ACC112 (cell line): Measurements from ENCODE around the gene PPP1R12C.

Experiments
- H2AFZ ChIP-seq: fragments of 200-600 bp; sonication (generic); one replicate; pipeline ENCODE4 v1.6.0; 2017; ENCODE audit warnings: antibody characterized with exemption, low read length; ENCODE audit not compliant: unreplicated experiment
- H3K27ac ChIP-seq: fragments of 200-600 bp; sonication (generic); 2 replicates; pipeline ENCODE4 v1.5.1; 2014; ENCODE audit warnings: low read depth, mild to moderate bottlenecking, antibody characterized with exemption, low read length, moderate library complexity
- H3K27me3 ChIP-seq: fragments of 200-600 bp; sonication (generic); 2 replicates; pipeline ENCODE4 v1.6.1; 2014; ENCODE audit warnings: mild to moderate bottlenecking, antibody characterized with exemption, low read length, moderate library complexity, mixed read lengths; ENCODE audit not compliant: insufficient read depth
- H3K36me3 ChIP-seq: fragments of 200-600 bp; sonication (generic); 2 replicates; pipeline ENCODE4 v1.6.1; 2016; ENCODE audit warnings: mild to moderate bottlenecking, antibody characterized with exemption, low read length, moderate library complexity, mixed read lengths; ENCODE audit not compliant: insufficient read depth
- H3K4me1 ChIP-seq: fragments of 200-600 bp; sonication (generic); one replicate; pipeline ENCODE4 v1.6.1; 2016; ENCODE audit warnings: low read length, mixed read lengths; ENCODE audit not compliant: insufficient read depth, unreplicated experiment, control insufficient read depth
- H3K4me3 ChIP-seq: fragments of 200-600 bp; sonication (generic); 2 replicates; pipeline ENCODE4 v1.5.1; 2014; ENCODE audit warnings: mild to moderate bottlenecking, low read depth, low read length
- H3K79me2 ChIP-seq: fragments of 200-600 bp; sonication (generic); one replicate; pipeline ENCODE4 v1.6.0; 2016; ENCODE audit warnings: low read length; ENCODE audit not compliant: control insufficient read depth, unreplicated experiment, insufficient read depth

The PPP1R12C gene

GRCh38 chr19:55079400-55080038 is 37.9 kb downstream of the PPP1R12C start:
- Histone ChIP-seq H3K4me3 (no peak overlapping the region), H3K79me2 (no peaks in the 10 kb centered on the region), H3K36me3 (no peaks in the 10 kb centered on the region), H3K4me1 (no peaks in the 10 kb centered on the region), H3K27me3 (peaks cover 21% of the 10 kb centered on the region), H2AFZ (no peak overlapping the region), H3K27ac (no peak overlapping the region)

GRCh38 chr19:55078996-55079395 is 38.4 kb downstream of the PPP1R12C start:
- Histone ChIP-seq H3K79me2 (no peaks in the 10 kb centered on the region), H3K27ac (no peak overlapping the region), H3K4me1 (no peaks in the 10 kb centered on the region), H3K4me3 (no peak overlapping the region), H3K27me3 (peaks cover 21% of the 10 kb centered on the region), H2AFZ (no peak overlapping the region), H3K36me3 (no peaks in the 10 kb centered on the region)

- Histone ChIP-seq H3K4me3 (no peak overlapping the region), H3K27me3 (peaks cover 6% of the 10 kb centered on the region), H3K36me3 (no peaks in the 10 kb centered on the region), H3K79me2 (no peaks in the 10 kb centered on the region), H3K4me1 (no peaks in the 10 kb centered on the region), H2AFZ (no peak overlapping the region), H3K27ac (no peak overlapping the region)
These were observed 40.3 kb downstream of the PPP1R12C start for GRCh38 chr19:55077106-55077505.

- Histone ChIP-seq H3K4me1 (peaks cover 3% of the 10 kb centered on the region), H3K36me3 (no peaks in the 10 kb centered on the region), H2AFZ (no peak overlapping the region), H3K4me3 (no peak overlapping the region), H3K79me2 (no peaks in the 10 kb centered on the region), H3K27me3 (no peaks in the 10 kb centered on the region), H3K27ac (no peak overlapping the region)
These were observed 41.1 kb downstream of the PPP1R12C start for GRCh38 chr19:55076321-55076720.

- Histone ChIP-seq H2AFZ (no peak within 1 kb of the TSS), H3K27me3 (no peaks in the 10 kb centered on the region), H3K4me1 (peaks cover 11% of the 10 kb centered on the region), H3K79me2 (no peaks in the 10 kb centered on the region), H3K4me3 (no peak within 1 kb of the TSS), H3K36me3 (no peaks in the 10 kb centered on the region), H3K27ac (no peak within 1 kb of the TSS)
These were observed 42.0 kb downstream of the PPP1R12C start, which contains the start of gene EPS8L1 for GRCh38 chr19:55075371-55075998. Gene EPS8L1 (plus strand): TSS chr19:55075869. CDS start chr19:55076445, 576 bp downstream.

- no peak overlapping the region for H3K4me3 ChIP-seq
- H3K27me3 ChIP-seq, result peaks cover 24% of the 10 kb centered on the region
- no peaks in the 10 kb centered on the region for H3K79me2 ChIP-seq
- H3K4me1 ChIP-seq, result peaks cover 12% of the 10 kb centered on the region
- H3K36me3 ChIP-seq, result no peaks in the 10 kb centered on the region
- H3K27ac ChIP-seq, result no peak overlapping the region
- H2AFZ ChIP-seq, result no peak overlapping the region
These were observed 45.5 kb downstream of the PPP1R12C start for GRCh38 chr19:55071913-55072312.

- H2AFZ ChIP-seq, result no peak overlapping the region
- H3K79me2 ChIP-seq, result no peaks in the 10 kb centered on the region
- H3K4me1 ChIP-seq, result peaks cover 12% of the 10 kb centered on the region
- no peak overlapping the region for H3K4me3 ChIP-seq
- H3K27me3 ChIP-seq, result peaks cover 30% of the 10 kb centered on the region
- no peak overlapping the region for H3K27ac ChIP-seq
- no peaks in the 10 kb centered on the region for H3K36me3 ChIP-seq
These were observed 46.3 kb downstream of the PPP1R12C start for GRCh38 chr19:55071129-55071502.

- H3K4me3 ChIP-seq, result no peak overlapping the region
- H3K4me1 ChIP-seq, result peaks cover 12% of the 10 kb centered on the region
- peaks cover 34% of the 10 kb centered on the region for H3K27me3 ChIP-seq
- H3K27ac ChIP-seq, result no peak overlapping the region
- H3K79me2 ChIP-seq, result no peaks in the 10 kb centered on the region
- H3K36me3 ChIP-seq, result no peaks in the 10 kb centered on the region
- no peak overlapping the region for H2AFZ ChIP-seq
These were observed 46.8 kb downstream of the PPP1R12C start for GRCh38 chr19:55070466-55071128.

- H2AFZ ChIP-seq, result no peak overlapping the region
- no peaks in the 10 kb centered on the region for H3K36me3 ChIP-seq
- no peak overlapping the region for H3K27ac ChIP-seq
- no peaks in the 10 kb centered on the region for H3K79me2 ChIP-seq
- peaks cover 12% of the 10 kb centered on the region for H3K4me1 ChIP-seq
- peaks cover 37% of the 10 kb centered on the region for H3K27me3 ChIP-seq
- no peak overlapping the region for H3K4me3 ChIP-seq
These were observed 47.6 kb downstream of the PPP1R12C start for GRCh38 chr19:55069865-55070197.

GRCh38 chr19:55068950-55069864 is 48.2 kb downstream of the PPP1R12C start:
- H3K4me1 ChIP-seq, result peaks cover 12% of the 10 kb centered on the region
- no peaks in the 10 kb centered on the region for H3K36me3 ChIP-seq
- peaks cover 37% of the 10 kb centered on the region for H3K27me3 ChIP-seq
- no peaks in the 10 kb centered on the region for H3K79me2 ChIP-seq
- H3K4me3 ChIP-seq, result peak overlapping the region; percentile 45; the same call in 1 of the 2 replicates
- H2AFZ ChIP-seq, result no peak overlapping the region
- H3K27ac ChIP-seq, result no peak overlapping the region
